Endothelial cell of umbilical vein (primary cell): ENCODE data around the gene PEAK3.

ENCODE experiments used
- EZH2 ChIP-seq: IDR thresholded peaks from 2 replicates; pipeline ENCODE4 v1.6.1; 2012; ENCODE audit warnings: borderline replicate concordance, low read depth, mild to moderate bottlenecking, moderate library complexity, low read length, inconsistent platforms; ENCODE audit not compliant: severe bottlenecking
- GATA2 ChIP-seq: IDR thresholded peaks from 2 replicates; pipeline ENCODE4 v1.7.0; 2011; ENCODE audit warnings: low read depth, mild to moderate bottlenecking, moderate library complexity, mixed read lengths, low read length; ENCODE audit not compliant: insufficient read length, insufficient read depth
- JUN ChIP-seq: IDR thresholded peaks from 2 replicates; pipeline ENCODE4 v1.6.1; 2011; ENCODE audit warnings: borderline replicate concordance, low read depth; ENCODE audit not compliant: insufficient read length, insufficient read depth
- POLR2A ChIP-seq: IDR thresholded peaks from 2 replicates; pipeline ENCODE4 v1.6.1; 2012; ENCODE audit warnings: low read depth, mild to moderate bottlenecking, control low read depth, low read length
- POLR2AphosphoS5 ChIP-seq: IDR thresholded peaks from 2 replicates; pipeline ENCODE4 v1.6.1; 2012; ENCODE audit warnings: low read depth, mild to moderate bottlenecking, control low read depth, low read length, moderate library complexity; ENCODE audit not compliant: insufficient read depth
- TF ChIP-seq, protein P1 (sequence below), 2 donors: IDR thresholded peaks; 1 replicate in 1 of 2; 2 replicates in 1 of 2; pipeline ENCODE4 v1.5.1; 2011; ENCODE audit warnings: low read length in 2 of 2, mild to moderate bottlenecking in 2 of 2, moderate library complexity in 2 of 2, control low read depth in 1 of 2, inconsistent platforms in 1 of 2, low read depth in 1 of 2; ENCODE audit not compliant: insufficient read depth in 1 of 2; ENCODE audit errors: extremely low read depth in 1 of 2
- TF ChIP-seq, protein P2 (sequence below): IDR thresholded peaks from 2 replicates; pipeline ENCODE4 v1.6.1; 2011; ENCODE audit not compliant: insufficient read depth, insufficient read length

DNA sequence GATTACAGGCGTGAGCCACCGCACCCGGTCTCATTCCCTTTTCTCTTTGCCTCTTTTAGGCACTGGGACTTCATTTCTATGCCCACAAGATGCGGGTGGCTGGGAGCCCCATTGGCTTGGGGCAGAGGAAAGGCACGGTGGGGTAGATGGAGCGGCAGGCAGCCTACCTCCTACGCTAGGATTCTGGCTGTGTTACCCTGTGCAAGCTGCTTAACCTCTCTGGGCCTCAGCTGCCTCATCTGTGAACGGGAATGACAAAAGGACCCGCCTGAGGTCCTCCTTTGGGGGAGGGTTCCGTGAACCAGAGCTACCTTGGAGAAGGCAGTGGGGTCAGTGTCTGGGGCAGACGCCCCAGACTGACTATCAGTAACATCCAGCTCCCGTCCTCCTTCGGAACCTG is 35.3 kb upstream of the PEAK3 start:
- TF ChIP-seq, protein P1, sequence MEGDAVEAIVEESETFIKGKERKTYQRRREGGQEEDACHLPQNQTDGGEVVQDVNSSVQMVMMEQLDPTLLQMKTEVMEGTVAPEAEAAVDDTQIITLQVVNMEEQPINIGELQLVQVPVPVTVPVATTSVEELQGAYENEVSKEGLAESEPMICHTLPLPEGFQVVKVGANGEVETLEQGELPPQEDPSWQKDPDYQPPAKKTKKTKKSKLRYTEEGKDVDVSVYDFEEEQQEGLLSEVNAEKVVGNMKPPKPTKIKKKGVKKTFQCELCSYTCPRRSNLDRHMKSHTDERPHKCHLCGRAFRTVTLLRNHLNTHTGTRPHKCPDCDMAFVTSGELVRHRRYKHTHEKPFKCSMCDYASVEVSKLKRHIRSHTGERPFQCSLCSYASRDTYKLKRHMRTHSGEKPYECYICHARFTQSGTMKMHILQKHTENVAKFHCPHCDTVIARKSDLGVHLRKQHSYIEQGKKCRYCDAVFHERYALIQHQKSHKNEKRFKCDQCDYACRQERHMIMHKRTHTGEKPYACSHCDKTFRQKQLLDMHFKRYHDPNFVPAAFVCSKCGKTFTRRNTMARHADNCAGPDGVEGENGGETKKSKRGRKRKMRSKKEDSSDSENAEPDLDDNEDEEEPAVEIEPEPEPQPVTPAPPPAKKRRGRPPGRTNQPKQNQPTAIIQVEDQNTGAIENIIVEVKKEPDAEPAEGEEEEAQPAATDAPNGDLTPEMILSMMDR (IDR thresholded peaks at IDR 0.05; ENCODE audit: extremely low read depth in 1 of 2, insufficient read depth in 1 of 2, low read depth in 1 of 2, low read length in 2 of 2): no peak
- no peak for TF ChIP-seq GATA2
- TF ChIP-seq EZH2: no peak
- TF ChIP-seq POLR2AphosphoS5: no peak
- TF ChIP-seq, protein P2, sequence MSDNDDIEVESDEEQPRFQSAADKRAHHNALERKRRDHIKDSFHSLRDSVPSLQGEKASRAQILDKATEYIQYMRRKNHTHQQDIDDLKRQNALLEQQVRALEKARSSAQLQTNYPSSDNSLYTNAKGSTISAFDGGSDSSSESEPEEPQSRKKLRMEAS: no peak
- no peak for TF ChIP-seq POLR2A
- no peak for TF ChIP-seq JUN
